GM12891 (cell line): Measurements from ENCODE around the gene HSD17B3.

ENCODE experiments used
- PAX5 ChIP-seq: IDR thresholded peaks from 2 replicates; pipeline ENCODE4 v1.6.1; 2011; ENCODE audit warnings: low read length, moderate library complexity, mild to moderate bottlenecking; ENCODE audit not compliant: insufficient read depth, severe bottlenecking
- POLR2A ChIP-seq: IDR thresholded peaks from 2 replicates; pipeline ENCODE4 v1.6.1; 2011; ENCODE audit warnings: low read depth, low read length, control low read depth
- POLR2AphosphoS5 ChIP-seq: IDR thresholded peaks from 2 replicates; pipeline ENCODE4 v1.6.1; 2011; ENCODE audit warnings: low read depth, low read length, control low read depth
- TAF1 ChIP-seq: IDR thresholded peaks from 2 replicates; pipeline ENCODE4 v1.6.1; 2011; ENCODE audit warnings: low read depth, low read length, control low read depth

- TF ChIP-seq POLR2AphosphoS5 (no peak), POLR2A (no peak), TAF1 (no peak), PAX5 (no peak)
Observed at GRCh38 chr9:96243778-96244177, 58.2 kb downstream of the HSD17B3 start.
